Naive thymus-derived CD8-positive, alpha-beta T cell (primary cell): Measurements from ENCODE around the gene MYL3. TPM values are rescaled to one million over a fixed set of nuclear protein-coding genes. Genes with fewer than 3 reads are reported as not detected.
"Not testable (repeated sequence)": the region's sequence is repeated elsewhere in the genome, so short reads cannot be mapped to it uniquely, and the experiment has no call there.

Experiments
- ATAC-seq, 2 donors: fragments of 150-1000 bp; cut with Tn5 transposase in 1 of 2; sonication (Bioruptor Pico), chemical (Tn5 transposase) in 1 of 2; 1 replicate in 1 of 2; 2 replicates in 1 of 2; pipeline ENCODE4 v1.10.0; 2021; ENCODE audit warnings: mild to moderate bottlenecking in 2 of 2, moderate library complexity in 2 of 2
- POLR2A ChIA-PET: fragments of 350-600 bp; sonication (Branson Sonifier 250); formaldehyde crosslinking; loops from one replicate; lab custom pipeline; 2021; ENCODE audit warnings: antibody characterized with exemption; lab: Charles Lee
- DNase-seq, 10 donors: peaks; one replicate each; pipeline versions ENCODE4 v3.0.0 to v3.0.0-alpha.2; 2020 to 2022
- H3K27ac Mint-ChIP-seq, 10 donors: one replicate each; pipeline ENCODE4 v1.8.0; 2020 to 2022; ENCODE audit warnings: mild to moderate bottlenecking in 10 of 10, mixed read lengths in 10 of 10, moderate library complexity in 4 of 10, inconsistent platforms in 1 of 10
- H3K27me3 Mint-ChIP-seq, 5 donors: one replicate each; pipeline ENCODE4 v1.8.0; 2021 to 2022; ENCODE audit warnings: mixed read lengths in 5 of 5
- H3K36me3 Mint-ChIP-seq, 3 donors: one replicate each; pipeline ENCODE4 v1.8.0; 2020 to 2022; ENCODE audit warnings: mixed read lengths in 3 of 3, mild to moderate bottlenecking in 2 of 3, inconsistent platforms in 1 of 3
- H3K4me1 Mint-ChIP-seq, 4 donors: one replicate each; pipeline ENCODE4 v1.8.0; 2021 to 2022; ENCODE audit warnings: mixed read lengths in 4 of 4
- H3K4me3 Mint-ChIP-seq, 10 donors: one replicate each; pipeline ENCODE4 v1.8.0; 2020 to 2022; ENCODE audit warnings: mild to moderate bottlenecking in 10 of 10, mixed read lengths in 10 of 10, moderate library complexity in 6 of 10, inconsistent platforms in 1 of 10
- H3K9me3 Mint-ChIP-seq, 9 donors: one replicate each; pipeline ENCODE4 v1.8.0; 2020 to 2022; ENCODE audit warnings: mixed read lengths in 9 of 9, mild to moderate bottlenecking in 3 of 9, inconsistent platforms in 1 of 9, moderate library complexity in 1 of 9
- polyA plus RNA-seq, 3 donors: library from polyadenylated mRNA; unstranded; fragments of 300-500 nt; fragmentation: Illumina TruSeq; gene quantifications; one replicate each; pipeline ENCODE4 v1.2.3, GENCODE V29; 2021
- total RNA-seq, 8 experiments: library from RNA in 2 of 8; stranded (reverse) in 2 of 8; gene quantifications; one replicate each; pipeline ENCODE4 v1.2.3 and lab custom pipeline; 2021 to 2026

Gene MYL3
- total RNA-seq (not detected), polyA plus RNA-seq (not detected), total RNA-seq (lab: John Stamatoyannopoulos, UW) (0 to 0.17 (median 0.04) reads per million in 6 experiments)

DNA sequence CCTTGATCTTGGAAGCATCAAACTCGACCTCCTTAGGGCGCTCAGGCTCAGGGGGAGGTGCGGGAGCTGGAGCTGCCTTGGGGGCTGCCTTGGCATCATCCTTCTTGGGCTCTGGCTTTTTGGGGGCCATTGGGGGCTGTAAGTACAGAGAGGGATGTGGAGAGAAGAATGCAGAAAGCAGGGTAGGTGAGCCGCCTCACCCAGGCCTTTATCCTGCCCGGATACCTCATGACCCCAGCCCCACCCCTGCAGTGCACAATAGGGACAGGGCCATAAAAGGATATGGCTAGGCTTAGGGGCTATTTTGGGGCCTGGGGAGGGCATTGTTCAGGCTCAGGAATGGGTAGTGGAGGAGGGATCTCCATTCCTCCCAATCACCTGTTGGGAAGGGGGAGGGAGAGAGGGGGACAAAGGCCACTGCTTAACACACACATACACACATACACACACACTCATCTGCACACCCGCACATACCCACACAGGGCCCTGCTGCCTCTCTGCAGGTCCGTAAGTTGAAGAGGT is at the start of gene MYL3:
MYL3 (minus strand) TSS at position 184 of the 522 bp plus-strand sequence; CDS start at position 130, 54 bp downstream.
- Mint-ChIP-seq H3K27me3 (peaks cover 0 to 4% (median 0%) of the 10 kb centered on the region in 5 donors), H3K4me1 (peaks cover 0 to 2% (median 0%) of the 10 kb centered on the region in 4 donors), H3K9me3 (no peaks in the 10 kb centered on the region), H3K4me3 (no peak within 1 kb of the TSS), H3K36me3 (no peaks in the 10 kb centered on the region), H3K27ac (no peak within 1 kb of the TSS)
- no peak for ATAC-seq
- POLR2A ChIA-PET, result no interaction called here
- peak in 1 of 10 donors; percentile 41 for DNase-seq

DNA sequence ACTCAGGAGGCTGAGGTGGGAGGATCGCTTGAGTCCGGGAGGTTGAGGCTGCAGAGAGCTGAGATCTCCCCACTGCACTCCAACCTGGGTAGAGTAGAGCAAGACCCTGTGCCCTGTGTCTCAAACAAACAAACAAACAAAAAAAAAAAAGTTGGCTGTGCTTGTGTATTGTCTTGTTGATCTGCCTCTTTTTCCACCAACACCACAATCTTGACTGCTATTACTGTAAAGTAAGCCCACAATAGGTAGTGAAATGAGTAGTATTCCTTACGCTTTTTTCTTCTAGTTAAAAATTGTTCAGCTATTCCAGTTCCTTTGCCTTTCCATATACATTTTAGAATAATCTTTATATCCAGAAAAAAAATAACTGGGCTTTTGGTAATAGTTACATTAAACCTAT is 49.7 kb upstream of the MYL3 start:
- Mint-ChIP-seq H3K36me3 (peaks cover 4 to 17% (median 13%) of the 10 kb centered on the region in 3 donors), H3K4me1 (peaks cover 12 to 29% (median 22%) of the 10 kb centered on the region in 4 donors), H3K27ac (peak overlapping the region in 3 of 10 donors; percentile 2 to 21 (median 19)), H3K4me3 (no peak overlapping the region), H3K27me3 (no peaks in the 10 kb centered on the region), H3K9me3 (peaks cover 0 to 4% (median 0%) of the 10 kb centered on the region in 9 donors)
- DNase-seq (no peak), ATAC-seq (no peak)
- POLR2A ChIA-PET, result no interaction called here

DNA sequence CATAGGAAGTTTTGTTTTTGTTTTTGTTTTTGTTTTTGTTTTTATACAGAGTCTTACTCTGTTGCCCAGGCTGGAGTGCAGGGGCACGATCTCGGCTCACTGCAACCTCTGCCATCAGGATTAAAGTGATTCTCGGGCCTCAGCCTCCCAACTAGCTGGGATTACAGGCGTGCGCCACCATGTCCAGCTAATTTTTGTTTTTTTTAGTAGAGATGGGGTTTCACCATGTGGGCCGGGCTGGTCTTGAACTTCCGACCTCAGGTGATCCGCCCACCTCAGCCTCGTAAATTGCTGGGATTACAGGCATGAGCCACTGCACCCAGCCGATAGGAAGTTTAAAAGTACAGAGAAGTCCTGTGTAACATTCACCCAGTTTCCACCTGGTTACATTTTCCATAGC is 47.7 kb upstream of the MYL3 start:
- peak in 1 of 10 donors; percentile 48 for DNase-seq
- H3K27me3 Mint-ChIP-seq, H3K4me3 Mint-ChIP-seq, ATAC-seq, POLR2A ChIA-PET, H3K27ac Mint-ChIP-seq, H3K9me3 Mint-ChIP-seq, H3K36me3 Mint-ChIP-seq: not testable (repeated sequence)
- H3K4me1 Mint-ChIP-seq, result peaks cover 11 to 29% (median 21%) of the 10 kb centered on the region in 4 donors

DNA sequence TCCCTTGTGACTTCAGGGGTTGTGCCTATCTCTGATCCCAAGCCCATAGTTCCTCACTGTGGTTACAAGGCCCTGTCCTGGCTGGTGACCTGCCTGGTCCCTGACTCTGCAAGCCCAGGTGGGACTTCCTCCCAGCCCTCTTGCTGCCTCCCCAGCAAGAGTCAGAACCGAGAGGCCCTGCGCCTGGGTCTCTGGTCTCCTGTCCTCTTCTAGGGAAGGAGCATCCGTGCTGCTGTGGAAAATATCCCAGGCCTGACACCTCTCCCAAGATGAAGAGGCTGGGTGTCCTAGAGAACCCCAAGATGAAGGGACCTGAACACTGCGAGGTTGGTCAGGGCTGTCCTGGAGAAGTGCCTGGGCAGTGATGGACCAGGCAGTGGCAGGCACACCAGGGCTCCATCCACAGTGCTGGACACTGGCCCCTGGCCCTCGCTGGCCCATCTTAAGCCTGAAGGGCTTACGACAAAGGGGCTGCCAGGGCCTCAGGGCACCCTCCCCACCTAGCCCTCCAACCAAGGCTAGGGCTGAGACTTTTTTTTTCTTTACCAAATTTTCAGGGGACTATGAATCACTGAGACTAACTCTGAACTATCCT is 47.0 kb upstream of the MYL3 start:
- POLR2A ChIA-PET, result interaction anchor here (0.7 kb wide), 1 partner anchor 254 kb away, joined by 3 read pairs; the partner anchor contains the start of gene SETD2
- no peak for ATAC-seq
- Mint-ChIP-seq H3K36me3 (peaks cover 0 to 2% (median 0%) of the 10 kb centered on the region in 3 donors), H3K27ac (no peak overlapping the region), H3K9me3 (no peaks in the 10 kb centered on the region), H3K27me3 (peaks cover 0 to 4% (median 0%) of the 10 kb centered on the region in 5 donors), H3K4me3 (no peak overlapping the region), H3K4me1 (peaks cover 11 to 24% (median 21%) of the 10 kb centered on the region in 4 donors)
- peak in 1 of 10 donors; percentile 49 for DNase-seq

DNA sequence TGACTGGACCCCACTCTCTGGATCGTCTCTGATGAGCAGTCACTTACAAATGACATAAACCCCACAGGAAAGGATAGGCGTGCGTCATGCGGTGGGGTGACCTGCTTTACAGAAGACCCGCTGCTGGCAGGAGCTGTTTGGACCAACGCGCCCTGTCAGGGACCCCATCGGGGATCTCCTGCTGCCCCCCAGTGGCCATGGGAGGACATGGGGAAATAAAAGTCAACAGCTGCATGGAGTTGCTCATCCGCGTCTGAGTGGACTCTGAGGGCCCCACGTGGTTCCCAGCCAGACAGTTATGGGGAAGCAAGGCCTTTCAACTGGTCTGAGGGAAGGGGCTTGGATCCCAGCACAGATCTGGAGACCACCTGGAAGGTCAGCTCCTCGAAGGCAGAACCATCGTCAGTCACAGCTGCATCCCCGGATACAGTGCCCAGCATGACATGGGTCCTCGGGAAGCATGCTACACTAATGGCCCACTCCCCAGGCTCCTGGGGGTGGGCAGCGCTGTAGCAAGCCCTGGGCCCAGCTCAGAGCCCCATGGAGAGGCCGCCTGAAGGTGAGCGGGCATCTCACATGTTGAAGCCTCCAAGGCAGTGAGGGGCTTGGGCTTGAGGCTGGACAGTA is 46.4 kb upstream of the MYL3 start:
- H3K9me3 Mint-ChIP-seq, result no peaks in the 10 kb centered on the region
- peaks cover 11 to 23% (median 20%) of the 10 kb centered on the region in 4 donors for H3K4me1 Mint-ChIP-seq
- H3K36me3 Mint-ChIP-seq, result peaks cover 0 to 2% (median 0%) of the 10 kb centered on the region in 3 donors
- H3K27me3 Mint-ChIP-seq, result peaks cover 0 to 4% (median 0%) of the 10 kb centered on the region in 5 donors
- peak overlapping the region in 1 of 10 donors; percentile 37 for H3K27ac Mint-ChIP-seq
- peak; percentile 58 to 87 (median 70) for DNase-seq
- POLR2A ChIA-PET, result interaction anchor here (0.7 kb wide), 1 partner anchor 254 kb away, joined by 3 read pairs; the partner anchor contains the start of gene SETD2
- peak; percentile 87 to 88 for ATAC-seq
- peak overlapping the region in 1 of 10 donors; percentile 6 for H3K4me3 Mint-ChIP-seq

DNA sequence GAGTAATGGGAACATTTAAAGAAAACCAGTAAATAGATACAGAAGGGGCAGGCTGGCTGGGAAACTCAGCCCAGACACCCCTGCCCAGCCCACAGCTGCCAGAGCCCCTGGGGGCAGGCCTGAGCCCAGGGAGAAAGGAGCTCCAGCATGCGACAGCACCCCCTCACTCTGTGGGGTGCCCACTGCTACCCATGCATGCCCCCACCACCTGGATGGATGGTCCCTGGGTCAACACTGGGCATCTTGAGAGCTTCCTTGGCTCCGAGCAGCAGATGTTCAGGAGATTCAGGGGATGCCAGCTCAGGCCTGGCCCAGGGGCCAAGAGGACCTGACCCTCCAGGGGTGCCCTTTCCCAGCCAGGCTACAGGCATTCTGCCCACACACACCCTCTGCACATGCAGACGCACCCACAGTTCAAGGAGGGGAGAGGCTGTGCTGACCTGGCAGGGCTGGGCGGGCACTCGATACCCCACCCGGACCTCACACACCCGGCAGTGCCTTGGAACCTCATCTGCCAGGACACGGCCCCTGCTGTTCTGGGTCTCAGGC is 45.8 kb upstream of the MYL3 start:
- Mint-ChIP-seq H3K27ac (no peak overlapping the region), H3K27me3 (peaks cover 0 to 4% (median 0%) of the 10 kb centered on the region in 5 donors), H3K36me3 (peaks cover 0 to 2% (median 0%) of the 10 kb centered on the region in 3 donors), H3K4me1 (peaks cover 11 to 21% (median 17%) of the 10 kb centered on the region in 4 donors), H3K4me3 (peak overlapping the region in 1 of 10 donors; percentile 6), H3K9me3 (no peaks in the 10 kb centered on the region)
- DNase-seq (peak in 1 of 10 donors; percentile 26), ATAC-seq (no peak)
- POLR2A ChIA-PET, result no interaction called here

DNA sequence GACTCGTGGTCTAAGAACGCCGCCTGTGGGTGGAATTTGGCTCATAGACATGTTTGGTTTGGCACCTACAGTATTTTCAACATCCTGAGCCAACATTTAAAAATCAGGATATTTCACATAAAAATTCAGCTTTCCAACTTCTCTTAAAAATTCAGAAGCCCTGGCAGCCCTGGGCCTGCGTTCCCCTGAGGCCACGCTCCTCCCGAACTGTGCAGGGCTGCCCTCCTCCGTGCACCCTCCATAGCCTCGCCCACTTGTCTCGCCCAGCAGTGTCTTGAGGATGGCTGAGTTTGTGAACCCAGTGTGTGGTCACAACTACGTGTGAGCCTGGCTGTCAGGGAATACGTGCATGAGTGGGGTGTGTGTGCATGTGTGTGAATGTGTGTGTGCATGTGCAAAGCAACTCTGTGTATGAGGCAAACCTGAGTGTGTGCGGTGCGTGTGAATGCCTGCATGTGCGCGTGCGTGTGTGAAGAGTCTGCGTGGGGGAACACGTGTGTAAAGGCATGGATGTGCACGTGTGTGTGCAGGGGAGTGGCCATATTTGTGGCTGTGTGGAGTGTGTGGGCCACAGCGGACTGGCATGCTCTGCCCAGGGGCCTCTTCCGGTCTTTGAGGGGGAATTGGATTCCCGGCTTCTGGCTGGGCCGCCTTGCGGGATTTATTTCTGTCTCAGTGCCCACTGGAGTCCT is 45.2 kb upstream of the MYL3 start:
- Mint-ChIP-seq H3K4me3 (no peak overlapping the region), H3K9me3 (no peaks in the 10 kb centered on the region), H3K36me3 (peaks cover 0 to 2% (median 0%) of the 10 kb centered on the region in 3 donors), H3K27me3 (peaks cover 0 to 4% (median 0%) of the 10 kb centered on the region in 5 donors), H3K4me1 (peaks cover 5 to 15% (median 11%) of the 10 kb centered on the region in 4 donors), H3K27ac (no peak overlapping the region)
- POLR2A ChIA-PET, result no interaction called here
- peak in 1 of 10 donors; percentile 35 for DNase-seq
- ATAC-seq, result no peak

DNA sequence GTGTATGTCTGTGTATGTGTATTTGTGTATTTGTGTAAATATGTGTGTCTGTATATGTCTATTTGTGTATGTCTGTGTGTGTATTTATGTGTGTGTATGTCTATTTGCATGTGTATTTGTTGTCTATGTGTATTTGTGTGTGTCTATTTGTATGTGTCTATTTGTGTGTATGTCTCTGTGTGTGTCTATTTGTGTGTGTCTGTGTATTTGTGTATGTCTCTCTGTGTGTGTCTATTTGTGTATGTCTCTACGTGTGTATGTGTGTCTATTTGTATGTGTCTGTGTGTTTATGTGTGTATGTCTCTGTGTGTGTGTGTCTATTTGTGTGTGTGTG is 44.7 kb upstream of the MYL3 start:
- ATAC-seq (no peak), DNase-seq (no peak)
- H3K9me3 Mint-ChIP-seq, result no peaks in the 10 kb centered on the region
- no peak overlapping the region for H3K4me3 Mint-ChIP-seq
- H3K27ac Mint-ChIP-seq, result no peak overlapping the region
- peaks cover 0 to 4% (median 0%) of the 10 kb centered on the region in 5 donors for H3K27me3 Mint-ChIP-seq
- peaks cover 0 to 2% (median 0%) of the 10 kb centered on the region in 3 donors for H3K36me3 Mint-ChIP-seq
- POLR2A ChIA-PET, result no interaction called here
- H3K4me1 Mint-ChIP-seq, result peaks cover 4 to 12% (median 7%) of the 10 kb centered on the region in 4 donors

DNA sequence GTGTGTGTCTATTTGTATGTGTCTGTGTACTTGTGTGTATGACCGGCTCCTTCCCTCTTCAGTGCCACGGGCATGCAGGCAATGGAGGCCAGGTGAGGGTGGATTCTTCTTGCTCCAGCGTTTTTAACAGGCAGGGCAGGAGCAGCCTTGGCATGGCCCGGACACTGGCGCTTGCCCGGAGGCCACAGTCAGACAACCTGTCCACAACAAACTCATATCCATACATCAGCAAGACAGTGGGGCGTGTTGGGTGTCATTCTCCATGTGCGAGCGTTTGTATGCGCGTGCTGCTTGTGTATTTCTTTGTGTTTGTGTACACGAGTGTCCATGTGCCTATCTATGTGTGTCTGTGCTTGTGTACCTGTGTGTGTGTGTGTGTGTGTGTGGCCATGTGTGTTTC is 44.0 kb upstream of the MYL3 start:
- POLR2A ChIA-PET, result no interaction called here
- DNase-seq, result no peak
- H3K4me1 Mint-ChIP-seq, result peaks cover 4 to 9% (median 6%) of the 10 kb centered on the region in 4 donors
- no peaks in the 10 kb centered on the region for H3K9me3 Mint-ChIP-seq
- no peak overlapping the region for H3K4me3 Mint-ChIP-seq
- H3K36me3 Mint-ChIP-seq, result peaks cover 0 to 1% (median 0%) of the 10 kb centered on the region in 3 donors
- H3K27ac Mint-ChIP-seq, result peak overlapping the region in 1 of 10 donors; percentile 23
- peaks cover 0 to 4% (median 0%) of the 10 kb centered on the region in 5 donors for H3K27me3 Mint-ChIP-seq
- no peak for ATAC-seq

DNA sequence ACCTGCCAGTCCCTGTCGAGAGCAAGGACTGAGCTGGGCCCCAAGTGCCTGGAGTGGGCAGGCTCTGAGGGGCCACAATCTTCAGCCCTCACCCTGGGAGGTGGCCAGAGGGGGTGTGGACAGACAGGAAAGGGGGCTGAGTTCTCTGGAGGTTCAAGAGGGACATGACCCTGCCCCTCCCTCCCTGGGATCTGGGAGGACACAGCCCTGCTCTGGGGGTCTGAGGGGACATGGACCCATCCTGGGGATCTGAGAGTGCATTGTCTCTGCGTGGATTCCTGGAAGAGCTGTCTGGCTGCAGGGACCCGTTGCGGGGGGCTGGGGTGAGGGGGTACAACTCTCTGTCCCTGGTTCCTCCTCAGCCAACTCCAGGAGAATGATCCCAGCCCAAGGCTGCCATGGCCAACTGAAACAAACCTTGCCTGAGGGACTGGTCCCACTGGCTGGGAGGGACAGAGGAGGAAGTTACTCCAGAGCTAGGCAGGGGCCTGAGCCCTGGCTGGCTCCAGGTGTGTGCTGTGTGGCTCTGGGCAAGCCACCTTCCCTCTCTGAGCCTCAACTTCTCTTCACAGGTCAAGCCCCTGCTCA is 43.3 kb upstream of the MYL3 start:
- Mint-ChIP-seq H3K36me3 (no peaks in the 10 kb centered on the region), H3K27me3 (peaks cover 0 to 4% (median 0%) of the 10 kb centered on the region in 5 donors), H3K27ac (no peak overlapping the region), H3K4me3 (no peak overlapping the region), H3K4me1 (peaks cover 4 to 8% (median 6%) of the 10 kb centered on the region in 4 donors), H3K9me3 (no peaks in the 10 kb centered on the region)
- POLR2A ChIA-PET, result interaction anchor here (0.5 kb wide), 1 partner anchor 79 kb away, joined by 3 read pairs; no protein-coding TSS in a partner anchor
- peak in 1 of 10 donors; percentile 54 for DNase-seq
- no peak for ATAC-seq

DNA sequence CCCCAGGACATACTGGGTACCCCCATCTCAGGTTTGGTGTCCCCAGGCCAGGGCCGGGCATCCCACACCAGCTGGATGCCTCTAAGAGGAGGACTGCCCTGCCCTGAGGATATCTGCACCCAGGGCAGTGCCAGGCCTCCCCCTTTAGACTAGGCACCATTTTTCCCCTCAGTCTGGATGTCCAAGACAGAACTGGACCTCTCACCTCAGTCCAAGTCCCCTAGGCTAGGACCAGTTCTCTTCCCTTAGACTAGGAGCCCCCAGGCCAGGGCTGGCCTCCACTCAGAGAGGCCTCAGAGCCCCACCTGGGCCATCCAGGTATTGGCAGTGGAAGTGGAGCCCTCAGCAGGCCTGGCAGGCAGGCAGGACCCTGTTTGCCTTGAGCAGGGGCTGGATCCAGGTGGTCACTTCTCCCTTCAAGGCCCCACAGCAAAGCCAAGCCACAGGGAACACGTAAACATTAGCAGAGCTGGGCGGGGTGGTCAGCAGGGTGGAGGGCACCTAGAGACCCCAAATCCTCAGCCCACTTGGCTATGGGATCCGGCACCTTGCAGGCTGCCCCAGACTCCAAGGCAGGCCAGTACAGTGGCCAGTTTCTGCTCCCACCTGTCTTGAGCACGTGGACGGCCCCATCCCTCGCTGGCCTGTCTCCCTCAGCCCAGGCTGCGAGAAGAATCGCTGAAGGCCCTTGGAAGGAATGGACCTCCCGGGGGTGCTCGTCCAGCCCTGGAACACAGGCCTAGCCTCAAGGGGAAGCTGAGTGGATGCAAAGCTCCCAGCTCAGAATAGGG is 42.6 kb upstream of the MYL3 start:
- no peak for ATAC-seq
- no peak overlapping the region for H3K4me3 Mint-ChIP-seq
- H3K4me1 Mint-ChIP-seq, result peaks cover 4 to 8% (median 6%) of the 10 kb centered on the region in 4 donors
- peaks cover 0 to 4% (median 0%) of the 10 kb centered on the region in 5 donors for H3K27me3 Mint-ChIP-seq
- no peaks in the 10 kb centered on the region for H3K36me3 Mint-ChIP-seq
- H3K27ac Mint-ChIP-seq, result no peak overlapping the region
- H3K9me3 Mint-ChIP-seq, result no peaks in the 10 kb centered on the region
- POLR2A ChIA-PET, result no interaction called here
- peak in 1 of 10 donors; percentile 62 for DNase-seq
